ENCODE data around the gene DNMBP.

GRCh38 chr10:99926925-99927720, 82.6 kb downstream of the DNMBP start:
- no peak for TF ChIP-seq RXRA (IDR thresholded peaks at IDR 0.05; ENCODE audit: insufficient read depth, low read depth, low read length)
- no peak for TF ChIP-seq ATF2 (IDR thresholded peaks at IDR 0.05; ENCODE audit: low read length)
- TF ChIP-seq POLR2A (IDR thresholded peaks at IDR 0.05; ENCODE audit: control extremely low read depth in 1 of 2, low read depth in 2 of 2, low read length in 2 of 2) = no peak
- TF ChIP-seq, protein P1, sequence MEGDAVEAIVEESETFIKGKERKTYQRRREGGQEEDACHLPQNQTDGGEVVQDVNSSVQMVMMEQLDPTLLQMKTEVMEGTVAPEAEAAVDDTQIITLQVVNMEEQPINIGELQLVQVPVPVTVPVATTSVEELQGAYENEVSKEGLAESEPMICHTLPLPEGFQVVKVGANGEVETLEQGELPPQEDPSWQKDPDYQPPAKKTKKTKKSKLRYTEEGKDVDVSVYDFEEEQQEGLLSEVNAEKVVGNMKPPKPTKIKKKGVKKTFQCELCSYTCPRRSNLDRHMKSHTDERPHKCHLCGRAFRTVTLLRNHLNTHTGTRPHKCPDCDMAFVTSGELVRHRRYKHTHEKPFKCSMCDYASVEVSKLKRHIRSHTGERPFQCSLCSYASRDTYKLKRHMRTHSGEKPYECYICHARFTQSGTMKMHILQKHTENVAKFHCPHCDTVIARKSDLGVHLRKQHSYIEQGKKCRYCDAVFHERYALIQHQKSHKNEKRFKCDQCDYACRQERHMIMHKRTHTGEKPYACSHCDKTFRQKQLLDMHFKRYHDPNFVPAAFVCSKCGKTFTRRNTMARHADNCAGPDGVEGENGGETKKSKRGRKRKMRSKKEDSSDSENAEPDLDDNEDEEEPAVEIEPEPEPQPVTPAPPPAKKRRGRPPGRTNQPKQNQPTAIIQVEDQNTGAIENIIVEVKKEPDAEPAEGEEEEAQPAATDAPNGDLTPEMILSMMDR (IDR thresholded peaks at IDR 0.05; ENCODE audit: control extremely low read depth in 1 of 3, insufficient read depth in 1 of 3, low read depth in 1 of 3, low read length in 3 of 3) = no peak
- TF ChIP-seq EP300 (IDR thresholded peaks at IDR 0.05; ENCODE audit: borderline replicate concordance in 1 of 2, low read depth in 2 of 2, low read length in 2 of 2) = no peak
- TF ChIP-seq SRF (IDR thresholded peaks at IDR 0.05; ENCODE audit: low read depth, low read length) = no peak
- TF ChIP-seq EZH2 (IDR thresholded peaks at IDR 0.05; ENCODE audit: low read depth, low read length, severe bottlenecking) = no peak
- no peak for TF ChIP-seq TAF1 (IDR thresholded peaks at IDR 0.05; ENCODE audit: low read depth, low read length)
- TF ChIP-seq SUZ12 (IDR thresholded peaks at IDR 0.05; ENCODE audit: low read length) = no peak
- TF ChIP-seq SP1 (IDR thresholded peaks at IDR 0.05; ENCODE audit: low read depth, low read length) = no peak

Data from H1 (cell line).